Sigmoid colon (tissue), 7 donors: ENCODE data around the gene SLC39A7. TPM values are rescaled to one million over a fixed set of nuclear protein-coding genes. Genes with fewer than 3 reads are reported as not detected.

Experiments
- DNase-seq: peaks from one replicate; pipeline ENCODE4 v3.0.0-alpha.2; 2019
- H3K27ac ChIP-seq, 4 donors: fragments of 200-600 bp; sonication (generic); one replicate each; pipeline ENCODE4 v1.5.1; 2016 to 2019; ENCODE audit warnings: mild to moderate bottlenecking in 1 of 4
- H3K27me3 ChIP-seq, 3 donors: fragments of 200-600 bp; sonication (generic); one replicate each; pipeline ENCODE4 v1.5.1; 2019; ENCODE audit warnings: mild to moderate bottlenecking in 1 of 3
- H3K36me3 ChIP-seq, 4 donors: fragments of 200-600 bp; sonication (generic); one replicate each; pipeline ENCODE4 v1.5.1; 2016 to 2019
- H3K4me1 ChIP-seq, 4 donors: fragments of 200-600 bp; sonication (generic); one replicate each; pipeline ENCODE4 v1.5.1; 2017 to 2019
- H3K4me3 ChIP-seq, 4 donors: fragments of 200-600 bp; sonication (generic); one replicate each; pipeline ENCODE4 v1.5.1; 2017 to 2019; ENCODE audit warnings: mild to moderate bottlenecking in 2 of 4, moderate library complexity in 1 of 4
- H3K9me3 ChIP-seq, 4 donors: fragments of 200-600 bp in 3 of 4; sonication (generic) in 3 of 4; one replicate each; pipeline versions ENCODE4 v1.5.1 to v1.6.1; 2013 to 2019
- EP300 ChIP-seq, 4 donors: sonication (generic); formaldehyde crosslinking; IDR thresholded peaks; one replicate each; pipeline ENCODE4 v1.6.1; 2017; ENCODE audit warnings: antibody characterized with exemption in 4 of 4
- POLR2A ChIP-seq, 2 donors: fragments of 450-650 bp; IDR thresholded peaks; one replicate each; pipeline ENCODE4 v1.6.1; 2016; ENCODE audit warnings: antibody characterized with exemption in 2 of 2, mild to moderate bottlenecking in 2 of 2, moderate library complexity in 2 of 2
- POLR2AphosphoS5 ChIP-seq, 4 donors: sonication (generic); formaldehyde crosslinking; IDR thresholded peaks; one replicate each; pipeline ENCODE4 v1.6.1; 2017; ENCODE audit warnings: antibody characterized with exemption in 4 of 4
- WGBS, 2 donors: extraction: QIAGEN DNeasy Blood & Tissue Kit; methylation state at CpG; one replicate each; pipeline ENCODE4 v1.1.7; 2013; 5-methylcytosine and 5-hydroxymethylcytosine counted together
- intact Hi-C: fragments of 100-400 bp; cut with DNase I; formaldehyde crosslinking; loops from one replicate; pipeline ENCODE4 v1.15.1; 2023
- polyA plus RNA-seq, 3 donors: library from polyadenylated mRNA; stranded (reverse); fragments of 200-250 nt; gene quantifications; one replicate each; pipeline ENCODE4 v1.2.3, GENCODE V29; 2013
- total RNA-seq, 4 donors: library from RNA; depleted of rRNA; stranded (reverse); fragments of >200 nt; gene quantifications; one replicate each; pipeline ENCODE4 v1.1.0, GENCODE V29; 2016
- TF ChIP-seq, protein P1 (sequence below), 4 experiments: fragments of 450-650 bp in 3 of 4; fragments of 200-600 bp in 1 of 4; IDR thresholded peaks; one replicate each; pipeline ENCODE4 v1.5.1; 2016 to 2019; ENCODE audit warnings: antibody characterized with exemption in 4 of 4, mild to moderate bottlenecking in 3 of 4, moderate library complexity in 2 of 4
- donor health status: healthy with polysubstance abuse.
- donor health status: Bipolar disorder and iron deficiency.
- donor health status: healthy.

Gene SLC39A7
- total and polyA plus RNA-seq, 7 donors, result 31.2 to 189 (median 49.6) TPM

DNA sequence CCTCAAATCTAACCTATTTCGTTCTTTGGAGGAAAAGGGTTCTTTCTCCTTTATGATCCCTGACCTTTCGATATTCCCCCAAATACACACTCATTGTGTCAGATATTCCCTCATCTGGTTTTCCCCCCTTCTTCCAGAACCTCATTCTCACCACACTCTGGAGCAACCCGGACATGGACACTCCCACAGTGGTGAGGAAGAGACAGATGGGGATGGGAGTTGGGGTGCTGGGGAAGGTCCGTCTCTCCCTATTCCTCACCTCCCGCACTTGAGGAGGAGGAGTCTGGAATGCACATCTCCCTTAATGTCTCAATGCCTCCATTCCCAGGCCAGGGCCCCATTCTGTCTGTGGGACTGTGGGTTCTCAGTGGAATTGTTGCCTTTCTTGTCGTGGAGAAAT lies 1.3 kb downstream of the SLC39A7 start:
- H3K27ac ChIP-seq, result peak overlapping the region in 2 of 4 donors; percentile 96 to 98
- no peaks in the 10 kb centered on the region for H3K9me3 ChIP-seq
- H3K4me3 ChIP-seq, result peak overlapping the region in 2 of 4 donors; percentile 77 to 90
- 84 to 90% methylated on average over 6 of the region's 6 CpGs for WGBS, 2 donors
- intact Hi-C loops, result loop anchor here (2.0 to 10.0 kb wide), 7 partner anchors 41 to 1007 kb away; partner anchors contain the start of genes BRD2, GPSM3, PBX2 and RPS18
- H3K4me1 ChIP-seq, result peaks cover 0 to 68% (median 55%) of the 10 kb centered on the region in 4 donors
- no peak for TF ChIP-seq POLR2A (IDR thresholded peaks at IDR 0.05)
- TF ChIP-seq POLR2AphosphoS5 (IDR thresholded peaks at IDR 0.05), result no peak
- peaks cover 13 to 35% (median 17%) of the 10 kb centered on the region in 4 donors for H3K36me3 ChIP-seq
- no peaks in the 10 kb centered on the region for H3K27me3 ChIP-seq
- DNase-seq, result no peak

DNA sequence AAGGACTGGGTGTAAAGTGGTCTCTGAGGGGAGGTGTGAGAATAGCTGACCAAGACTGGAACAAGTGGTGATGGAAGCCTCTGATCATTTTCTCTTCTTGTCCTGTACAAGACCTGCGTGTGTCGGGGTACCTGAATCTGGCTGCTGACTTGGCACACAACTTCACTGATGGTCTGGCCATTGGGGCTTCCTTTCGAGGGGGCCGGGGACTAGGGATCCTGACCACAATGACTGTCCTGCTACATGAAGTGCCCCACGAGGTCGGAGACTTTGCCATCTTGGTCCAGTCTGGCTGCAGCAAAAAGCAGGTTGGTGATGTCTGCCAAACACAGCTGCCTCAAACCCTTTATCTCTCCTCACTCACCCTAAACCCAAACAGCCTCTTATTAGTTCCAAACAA lies 2.1 kb downstream of the SLC39A7 start:
- Histone ChIP-seq H3K27me3 (no peaks in the 10 kb centered on the region), H3K4me1 (peaks cover 0 to 70% (median 58%) of the 10 kb centered on the region in 4 donors), H3K36me3 (peaks cover 9 to 26% (median 14%) of the 10 kb centered on the region in 4 donors), H3K9me3 (no peaks in the 10 kb centered on the region), H3K4me3 (no peak overlapping the region), H3K27ac (no peak overlapping the region)
- TF ChIP-seq, protein P1, sequence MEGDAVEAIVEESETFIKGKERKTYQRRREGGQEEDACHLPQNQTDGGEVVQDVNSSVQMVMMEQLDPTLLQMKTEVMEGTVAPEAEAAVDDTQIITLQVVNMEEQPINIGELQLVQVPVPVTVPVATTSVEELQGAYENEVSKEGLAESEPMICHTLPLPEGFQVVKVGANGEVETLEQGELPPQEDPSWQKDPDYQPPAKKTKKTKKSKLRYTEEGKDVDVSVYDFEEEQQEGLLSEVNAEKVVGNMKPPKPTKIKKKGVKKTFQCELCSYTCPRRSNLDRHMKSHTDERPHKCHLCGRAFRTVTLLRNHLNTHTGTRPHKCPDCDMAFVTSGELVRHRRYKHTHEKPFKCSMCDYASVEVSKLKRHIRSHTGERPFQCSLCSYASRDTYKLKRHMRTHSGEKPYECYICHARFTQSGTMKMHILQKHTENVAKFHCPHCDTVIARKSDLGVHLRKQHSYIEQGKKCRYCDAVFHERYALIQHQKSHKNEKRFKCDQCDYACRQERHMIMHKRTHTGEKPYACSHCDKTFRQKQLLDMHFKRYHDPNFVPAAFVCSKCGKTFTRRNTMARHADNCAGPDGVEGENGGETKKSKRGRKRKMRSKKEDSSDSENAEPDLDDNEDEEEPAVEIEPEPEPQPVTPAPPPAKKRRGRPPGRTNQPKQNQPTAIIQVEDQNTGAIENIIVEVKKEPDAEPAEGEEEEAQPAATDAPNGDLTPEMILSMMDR (IDR thresholded peaks at IDR 0.05), result no peak
- no peak for TF ChIP-seq POLR2A (IDR thresholded peaks at IDR 0.05)
- TF ChIP-seq POLR2AphosphoS5 (IDR thresholded peaks at IDR 0.05), result no peak
- no peak for TF ChIP-seq EP300 (IDR thresholded peaks at IDR 0.05)
- intact Hi-C loops, result loop anchor here (5.0 to 10.0 kb wide), 5 partner anchors 70 to 1008 kb away; partner anchors contain the start of genes BRD2, GPSM3, PBX2 and RPS18
- WGBS, 2 donors, result 86 to 92% methylated on average over 6 of the region's 6 CpGs
- DNase-seq, result no peak

DNA sequence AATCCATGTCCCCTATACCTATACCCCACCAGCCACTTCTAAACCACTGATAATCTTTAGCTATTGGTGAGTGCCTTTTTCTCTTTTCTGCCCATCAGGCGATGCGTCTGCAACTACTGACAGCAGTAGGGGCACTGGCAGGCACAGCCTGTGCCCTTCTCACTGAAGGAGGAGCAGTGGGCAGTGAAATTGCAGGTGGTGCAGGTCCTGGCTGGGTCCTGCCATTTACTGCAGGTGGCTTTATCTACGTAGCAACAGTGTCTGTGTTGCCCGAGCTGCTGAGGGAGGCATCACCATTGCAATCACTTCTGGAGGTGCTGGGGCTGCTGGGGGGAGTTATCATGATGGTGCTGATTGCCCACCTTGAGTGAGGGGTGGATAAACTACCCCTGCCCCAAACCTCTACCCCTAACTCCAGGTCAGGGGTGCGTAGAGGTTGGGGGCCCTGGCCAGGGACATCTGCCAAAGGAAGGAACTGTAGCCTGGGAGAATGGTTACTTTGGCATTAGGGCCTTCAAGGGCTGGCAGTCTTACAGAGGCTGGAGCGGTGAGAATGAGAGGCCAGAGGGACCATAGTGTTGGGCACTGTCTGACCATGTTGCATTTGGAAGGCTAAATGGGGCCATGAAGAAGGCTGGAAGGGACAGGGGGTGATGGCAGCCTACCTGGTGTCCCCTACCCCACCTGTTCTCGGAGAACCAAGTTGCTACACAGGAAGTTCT lies 2.9 kb downstream of the SLC39A7 start:
- TF ChIP-seq POLR2AphosphoS5 (IDR thresholded peaks at IDR 0.05), result no peak
- TF ChIP-seq, protein P1 (IDR thresholded peaks at IDR 0.05), result no peak
- Histone ChIP-seq H3K9me3 (no peaks in the 10 kb centered on the region), H3K27me3 (no peaks in the 10 kb centered on the region), H3K4me1 (peaks cover 0 to 65% (median 51%) of the 10 kb centered on the region in 4 donors), H3K36me3 (peaks cover 9 to 22% (median 14%) of the 10 kb centered on the region in 4 donors), H3K4me3 (no peak overlapping the region), H3K27ac (peak overlapping the region in 2 of 4 donors; percentile 76)
- intact Hi-C loops, result loop anchor here (5.0 to 10.0 kb wide), 5 partner anchors 69 to 1009 kb away; partner anchors contain the start of genes BRD2, GPSM3, PBX2 and RPS18
- no peak for DNase-seq
- WGBS, 2 donors, result 86 to 93% methylated on average over 7 of the region's 7 CpGs

DNA sequence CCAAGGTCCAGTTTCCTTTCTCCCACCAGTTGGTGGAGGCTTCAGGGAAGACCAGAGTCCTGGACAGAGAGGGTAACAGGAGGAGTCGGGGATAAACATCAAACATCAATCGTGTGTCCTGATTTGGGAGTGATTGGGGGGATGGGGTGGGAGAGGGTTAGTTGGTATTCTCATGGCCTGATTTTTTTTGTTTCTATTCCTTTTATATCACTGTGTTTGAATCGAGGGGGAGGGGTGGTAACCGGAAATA lies 3.4 kb downstream of the SLC39A7 start:
- no peaks in the 10 kb centered on the region for H3K9me3 ChIP-seq
- peak overlapping the region; percentile 43 to 68 (median 64) for H3K4me3 ChIP-seq
- H3K36me3 ChIP-seq, result peaks cover 9 to 22% (median 14%) of the 10 kb centered on the region in 4 donors
- WGBS, 2 donors, result 0 to 2% methylated on average over 4 of the region's 4 CpGs
- H3K27me3 ChIP-seq, result no peaks in the 10 kb centered on the region
- H3K27ac ChIP-seq, result peak overlapping the region in 3 of 4 donors; percentile 71 to 76 (median 76)
- TF ChIP-seq POLR2A (IDR thresholded peaks at IDR 0.05) (no peak), POLR2AphosphoS5 (IDR thresholded peaks at IDR 0.05) (no peak), EP300 (IDR thresholded peaks at IDR 0.05) (no peak)
- TF ChIP-seq, protein P1 (IDR thresholded peaks at IDR 0.05), result no peak
- intact Hi-C loops, result loop anchor here (5.0 to 10.0 kb wide), 5 partner anchors 68 to 1009 kb away; partner anchors contain the start of genes BRD2, GPSM3, PBX2 and RPS18
- no peak for DNase-seq
- H3K4me1 ChIP-seq, result peaks cover 0 to 65% (median 49%) of the 10 kb centered on the region in 4 donors

DNA sequence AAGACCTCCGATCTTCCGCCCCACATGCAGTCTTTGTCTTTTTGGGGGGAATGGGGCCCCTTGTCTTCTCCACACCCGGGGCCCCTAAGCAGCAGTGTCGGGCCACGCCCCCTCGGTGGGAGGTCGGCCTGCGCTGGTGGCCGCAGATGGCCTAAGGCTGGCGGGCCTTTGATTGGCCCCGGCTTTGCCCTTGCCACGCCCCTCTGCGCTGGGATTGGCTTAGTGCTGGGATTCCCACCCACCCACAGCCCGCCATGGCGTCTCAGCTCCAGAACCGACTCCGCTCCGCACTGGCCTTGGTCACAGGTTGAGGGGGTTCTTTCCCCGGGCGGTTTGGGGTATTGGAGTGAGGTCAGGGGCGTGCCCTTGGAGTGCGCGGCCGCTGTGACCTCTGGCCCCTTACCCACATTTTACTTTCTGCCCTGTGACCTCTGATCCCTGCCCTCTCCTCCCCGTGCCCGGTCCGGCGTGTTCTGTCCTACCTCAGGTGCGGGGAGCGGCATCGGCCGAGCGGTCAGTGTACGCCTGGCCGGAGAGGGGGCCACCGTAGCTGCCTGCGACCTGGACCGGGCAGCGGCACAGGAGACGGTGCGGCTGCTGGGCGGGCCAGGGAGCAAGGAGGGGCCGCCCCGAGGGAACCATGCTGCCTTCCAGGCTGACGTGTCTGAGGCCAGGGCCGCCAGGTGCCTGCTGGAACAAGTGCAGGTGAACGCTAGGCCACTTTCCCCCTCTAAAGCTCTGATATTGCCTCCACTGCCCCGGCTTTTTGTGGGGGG lies 3.9 kb downstream of the SLC39A7 start, which contains the start of gene HSD17B8:
Gene HSD17B8 (plus strand): TSS at position 241 of the 776 bp plus-strand sequence. CDS start 14 bp downstream, at position 255.
- peak in 1 of 2 donors; percentile 45 for TF ChIP-seq POLR2A (IDR thresholded peaks at IDR 0.05)
- TF ChIP-seq, protein P1 (IDR thresholded peaks at IDR 0.05), result no peak
- peak in 3 of 4 donors; percentile 43 to 64 (median 61) for TF ChIP-seq POLR2AphosphoS5 (IDR thresholded peaks at IDR 0.05)
- Histone ChIP-seq H3K27ac (peak within 1 kb of the TSS; percentile 55 to 76 (median 74)), H3K36me3 (peaks cover 9 to 26% (median 14%) of the 10 kb centered on the region in 4 donors), H3K4me3 (peak within 1 kb of the TSS; percentile 43 to 68 (median 64)), H3K27me3 (no peaks in the 10 kb centered on the region), H3K9me3 (no peaks in the 10 kb centered on the region), H3K4me1 (peaks cover 0 to 64% (median 46%) of the 10 kb centered on the region in 4 donors)
- intact Hi-C loops, result loop anchor here (5.0 to 10.0 kb wide), 6 partner anchors 68 to 1010 kb away; partner anchors contain the start of genes BRD2, GPSM3, PBX2 and PSMB9
- 0 to 1% methylated on average over 48 of the region's 48 CpGs for WGBS, 2 donors
- DNase-seq, result peak; percentile 97
